ENCODE measurements around the gene ETNK2. TPM values are rescaled to one million over a fixed set of nuclear protein-coding genes. Genes with fewer than 3 reads are reported as not detected.
A peak's percentile ranks its signal among the peaks of the same experiment; 100 is the strongest.

ETNK2 gene
- total and polyA plus RNA-seq, 2 of the 8 experiments (the other 6 are each of a cell fraction or from before 2014, with no cell fraction given): 20.1 to 26.7 TPM

DNA sequence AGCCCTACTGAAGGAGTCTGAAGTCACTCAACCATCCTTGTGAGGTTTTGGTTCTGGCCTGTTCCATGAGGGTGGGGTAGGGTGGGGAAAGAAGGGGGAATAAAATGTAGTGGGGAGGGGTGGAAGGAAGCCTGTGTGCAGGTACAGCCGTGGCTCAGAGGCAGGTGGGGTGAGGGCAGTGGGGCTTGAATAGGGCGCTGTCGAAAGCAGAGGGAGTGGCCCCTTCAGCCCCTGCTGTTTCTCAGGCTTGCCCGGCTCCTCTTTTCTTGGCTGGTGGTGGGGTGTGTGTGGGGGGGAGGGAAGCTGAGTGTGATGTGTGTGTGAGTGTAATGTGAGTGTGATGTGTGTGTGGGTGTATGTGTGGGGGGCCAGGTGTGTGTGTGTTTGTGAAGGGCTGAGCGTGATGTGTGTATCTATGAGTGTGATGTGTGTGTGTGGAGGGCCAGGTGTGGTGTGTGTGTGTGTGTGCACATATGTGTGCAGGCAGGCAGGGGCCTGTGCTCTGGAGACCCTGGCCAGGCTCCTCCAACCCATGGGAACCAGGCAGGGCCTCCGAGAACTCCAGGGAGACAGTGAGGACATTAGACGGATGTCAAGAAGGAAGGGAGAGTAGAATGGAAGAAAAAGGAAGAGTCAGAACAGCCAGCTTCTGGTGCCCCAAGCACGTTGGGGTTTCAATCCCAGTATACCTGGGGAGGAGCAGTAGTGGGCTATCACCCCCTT, 69.9 kb downstream of the ETNK2 start:
- Histone ChIP-seq H2BK5ac (ENCODE audit: low read depth, low read length) (peak overlapping the region; percentile 97), H3K56ac (replicated peaks; ENCODE audit: insufficient read length, low read depth, low read length) (peak overlapping the region; percentile 21), H2AK5ac (ENCODE audit: low read depth, low read length) (peak overlapping the region; percentile 99), H2BK20ac (ENCODE audit: low read length) (peak overlapping the region; percentile 98), H3K27ac (ENCODE audit: low read depth, low read length) (peak overlapping the region; percentile 64; the same call in 1 of the 2 replicates), H4K91ac (replicated peaks; ENCODE audit: insufficient read length, low read length) (peak overlapping the region; percentile 87), H3K9me3 (ENCODE audit: insufficient read depth in 2 of 2, low read depth in 1 of 2, low read length in 1 of 2) (no peaks in the 10 kb centered on the region), H3K4me3 (ENCODE audit: extremely low read depth in 1 of 4, insufficient read depth in 2 of 4, low read depth in 3 of 4, low read length in 4 of 4) (peak overlapping the region in 2 of 4 experiments; percentile 2 to 49; a peak in 1 of 8 replicates), H3K23me2 (ENCODE audit: low read depth, low read length) (peaks cover 10% of the 10 kb centered on the region; the same call in 1 of the 2 replicates), H4K20me1 (replicated peaks in 1 of 2; ENCODE audit: control insufficient read depth in 1 of 2, insufficient read depth in 2 of 2, low read length in 2 of 2) (peaks cover 3 to 12% of the 10 kb centered on the region in 2 experiments), H3K9ac (replicated peaks in 1 of 4; ENCODE audit: extremely low read depth in 1 of 4, low read depth in 3 of 4, low read length in 3 of 4) (no peak overlapping the region), H4K8ac (ENCODE audit: extremely low read depth, insufficient read depth, low read length) (no peak overlapping the region), H3K79me2 (ENCODE audit: control insufficient read depth in 1 of 2, insufficient read depth in 2 of 2, low read length in 2 of 2) (peaks cover 35 to 79% of the 10 kb centered on the region in 2 experiments), H2BK15ac (ENCODE audit: low read length) (peak overlapping the region; percentile 75; the same call in 1 of the 2 replicates), H2BK12ac (ENCODE audit: low read depth, low read length) (peak overlapping the region; percentile 100), H3K23ac (ENCODE audit: insufficient read length) (no peak overlapping the region), H2AFZ (ENCODE audit: low read length) (no peak overlapping the region), H4K5ac (ENCODE audit: insufficient read length, low read depth, low read length) (peak overlapping the region; percentile 39), H3K18ac (ENCODE audit: extremely low read depth, low read length) (peak overlapping the region; percentile 97), H2BK120ac (replicated peaks; ENCODE audit: low read depth, low read length) (peak overlapping the region; percentile 24), H3K79me1 (ENCODE audit: low read depth, low read length) (peaks cover 11% of the 10 kb centered on the region), H3K4me2 (ENCODE audit: insufficient read depth in 1 of 2, low read depth in 2 of 2, low read length in 2 of 2) (peak overlapping the region; percentile 73 to 86), H3K14ac (ENCODE audit: insufficient read length) (no peak overlapping the region), H3K4me1 (replicated peaks in 1 of 4; ENCODE audit: control insufficient read depth in 3 of 4, insufficient read depth in 4 of 4, low read length in 3 of 4) (peaks cover 30 to 67% (median 58%) of the 10 kb centered on the region in 4 experiments), H3K36me3 (ENCODE audit: control insufficient read depth in 2 of 4, insufficient read depth in 4 of 4, low read length in 3 of 4) (no peaks in the 10 kb centered on the region), H3K27me3 (replicated peaks in 1 of 4; ENCODE audit: control insufficient read depth in 3 of 4, extremely low read depth in 1 of 4, insufficient read depth in 3 of 4, low read length in 3 of 4) (no peaks in the 10 kb centered on the region), H3K4ac (replicated peaks; ENCODE audit: insufficient read length, low read depth, low read length) (peak overlapping the region; percentile 93)
- no peak for DNase-seq (ENCODE audit: low read depth in 1 of 2, low spot score in 2 of 2)
- 62% methylated on average over 6 of the region's 8 CpGs; no CpG with 5 or more reads in 1 of the 2 experiments for WGBS, 2 experiments (ENCODE audit: extremely low coverage in 1 of 2, insufficient coverage in 1 of 2, insufficient read length in 1 of 2, insufficient replicate concordance in 2 of 2, low coverage in 1 of 2, low lambda C conversion rate in 2 of 2, missing lambda C conversion rate in 1 of 2)
- FAIRE-seq: no peak
- TF ChIP-seq PHF8 (conservative IDR thresholded peaks at IDR 0.05; ENCODE audit: low read depth, low read length): no peak
- TF ChIP-seq SAP30 (IDR thresholded peaks at IDR 0.05; ENCODE audit: insufficient read depth, insufficient replicate concordance, low read length): no peak
- TF ChIP-seq CBX8 (IDR thresholded peaks at IDR 0.05; ENCODE audit: borderline replicate concordance, low read depth, low read length): no peak
- no peak for TF ChIP-seq SIN3A (conservative IDR thresholded peaks at IDR 0.05 in 1 of 2, IDR thresholded peaks at IDR 0.05 in 1 of 2; ENCODE audit: low read depth in 1 of 2, low read length in 2 of 2)
- no peak for TF ChIP-seq SP1 (IDR thresholded peaks at IDR 0.05; ENCODE audit: low read depth, low read length)
- TF ChIP-seq TBP (IDR thresholded peaks at IDR 0.05; ENCODE audit: low read depth, low read length): no peak
- TF ChIP-seq BCL11A (IDR thresholded peaks at IDR 0.05; ENCODE audit: low read depth in 2 of 2, low read length in 2 of 2): no peak
- no peak for TF ChIP-seq CHD1 (IDR thresholded peaks at IDR 0.05; ENCODE audit: low read depth, low read length)
- TF ChIP-seq NANOG (IDR thresholded peaks at IDR 0.05; ENCODE audit: insufficient read depth, low read depth, low read length, poor library complexity, severe bottlenecking): no peak
- TF ChIP-seq CTBP2 (IDR thresholded peaks at IDR 0.05; ENCODE audit: borderline replicate concordance, insufficient read depth, insufficient read length, low read length): no peak
- TF ChIP-seq SP2 (IDR thresholded peaks at IDR 0.05; ENCODE audit: low read length): no peak
- no peak for TF ChIP-seq POLR2A (IDR thresholded peaks at IDR 0.05; ENCODE audit: control extremely low read depth in 1 of 2, low read depth in 2 of 2, low read length in 2 of 2)
- ChIA-PET CTCF (ENCODE audit: partially characterized antibody) (interaction anchor here (3.4 to 10.2 kb wide), 2 partner anchors 11 to 44 kb away, joined by 14 to 107 read pairs; no protein-coding TSS in a partner anchor), POLR2A (ENCODE audit: partially characterized antibody) (interaction anchor here (1.8 to 12.9 kb wide), 4 partner anchors 9 to 36 kb away, joined by 4 to 101 read pairs (median 18); partner anchors contain the start of gene SOX13)
